Neutrophil (primary cell): ENCODE data around the gene EPB41L5.

Experiments
- H3K27ac ChIP-seq: fragments of 200-600 bp; sonication (generic); 2 replicates; pipeline ENCODE4 v1.5.1; 2016; ENCODE audit warnings: mild to moderate bottlenecking, moderate library complexity
- H3K27me3 ChIP-seq: fragments of 200-600 bp; sonication (generic); 2 replicates; pipeline ENCODE4 v1.6.0; 2016; ENCODE audit warnings: mild to moderate bottlenecking
- H3K36me3 ChIP-seq: fragments of 200-600 bp; sonication (generic); 2 replicates; pipeline ENCODE4 v1.5.1; 2017
- H3K4me1 ChIP-seq, 2 experiments: fragments of 200-600 bp in 1 of 2; sonication (generic) in 1 of 2; 1 replicate in 1 of 2; 2 replicates in 1 of 2; pipeline versions ENCODE4 v1.5.1 to v1.6.1; 2013 to 2016; ENCODE audit warnings: low read depth in 1 of 2, low read length in 1 of 2, mild to moderate bottlenecking in 1 of 2, moderate library complexity in 1 of 2; ENCODE audit not compliant: control insufficient read depth in 1 of 2, insufficient read depth in 1 of 2
- H3K4me3 ChIP-seq, 2 experiments: fragments of 200-600 bp in 1 of 2; sonication (generic) in 1 of 2; 1 replicate in 1 of 2; 2 replicates in 1 of 2; pipeline ENCODE4 v1.5.1; 2013 to 2016; ENCODE audit warnings: low read depth in 1 of 2, low read length in 1 of 2, mild to moderate bottlenecking in 1 of 2, moderate library complexity in 1 of 2
- H3K9me3 ChIP-seq: fragments of 200-600 bp; sonication (generic); 2 replicates; pipeline ENCODE4 v1.5.1; 2016
- CTCF ChIP-seq: fragments of 200-600 bp; sonication (generic); IDR thresholded peaks from 2 replicates; pipeline ENCODE4 v1.5.1; 2016; ENCODE audit warnings: antibody characterized with exemption

The EPB41L5 gene

GRCh38 chr2:120226316-120226715 lies 213.4 kb downstream of the EPB41L5 start:
- Histone ChIP-seq H3K36me3 (no peaks in the 10 kb centered on the region), H3K27ac (no peak overlapping the region), H3K9me3 (no peaks in the 10 kb centered on the region), H3K27me3 (peaks cover 14% of the 10 kb centered on the region), H3K4me1 (peaks cover 28 to 35% of the 10 kb centered on the region in 2 experiments), H3K4me3 (no peak overlapping the region)
- no peak for TF ChIP-seq CTCF

- Histone ChIP-seq H3K4me1 (peaks cover 27 to 35% of the 10 kb centered on the region in 2 experiments), H3K36me3 (no peaks in the 10 kb centered on the region), H3K27me3 (peaks cover 14% of the 10 kb centered on the region), H3K27ac (no peak overlapping the region), H3K9me3 (no peaks in the 10 kb centered on the region), H3K4me3 (no peak overlapping the region)
- no peak for TF ChIP-seq CTCF
Observed at GRCh38 chr2:120227111-120227991, 214.5 kb downstream of the EPB41L5 start.

GRCh38 chr2:120228503-120228902 lies 215.6 kb downstream of the EPB41L5 start:
- Histone ChIP-seq H3K4me1 (peaks cover 29 to 38% of the 10 kb centered on the region in 2 experiments), H3K36me3 (no peaks in the 10 kb centered on the region), H3K4me3 (no peak overlapping the region), H3K27me3 (peaks cover 14% of the 10 kb centered on the region), H3K27ac (no peak overlapping the region), H3K9me3 (no peaks in the 10 kb centered on the region)
- no peak for TF ChIP-seq CTCF
